ENCODE results near the gene AGT.

AGT gene

DNA sequence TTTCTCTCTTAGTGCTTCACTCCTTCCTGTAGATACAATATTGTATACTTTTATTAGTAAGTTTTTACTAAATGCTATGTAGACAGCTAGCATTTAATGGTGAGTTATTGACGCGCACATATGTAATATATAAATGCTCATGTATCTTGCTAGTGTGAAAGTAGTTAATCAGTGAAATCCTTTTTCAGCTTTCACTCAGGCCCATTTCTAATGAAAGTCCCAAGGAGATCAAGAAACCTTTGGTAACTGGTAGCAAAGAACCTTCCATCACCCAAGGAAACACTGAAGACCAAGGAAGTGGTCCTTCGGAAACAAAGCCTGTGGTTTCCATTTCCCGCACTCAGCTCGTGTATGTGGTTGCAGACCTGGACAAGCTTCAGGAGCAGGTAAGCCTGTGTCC, 27.2 kb downstream of the AGT start:
- no peak for TF ChIP-seq TAF1 (IDR thresholded peaks at IDR 0.05; ENCODE audit: borderline replicate concordance, insufficient read depth, low read length)
- no peak for TF ChIP-seq SIN3A (IDR thresholded peaks at IDR 0.05; ENCODE audit: borderline replicate concordance, insufficient read depth, low read length)
- no peak for TF ChIP-seq POLR2AphosphoS5 (IDR thresholded peaks at IDR 0.05; ENCODE audit: low read depth, low read length)
- no peak for TF ChIP-seq FOXP2 (optimal IDR thresholded peaks at IDR 0.05; ENCODE audit: borderline replicate concordance, extremely low read depth, extremely low read length, insufficient read depth)
- TF ChIP-seq, protein P1, sequence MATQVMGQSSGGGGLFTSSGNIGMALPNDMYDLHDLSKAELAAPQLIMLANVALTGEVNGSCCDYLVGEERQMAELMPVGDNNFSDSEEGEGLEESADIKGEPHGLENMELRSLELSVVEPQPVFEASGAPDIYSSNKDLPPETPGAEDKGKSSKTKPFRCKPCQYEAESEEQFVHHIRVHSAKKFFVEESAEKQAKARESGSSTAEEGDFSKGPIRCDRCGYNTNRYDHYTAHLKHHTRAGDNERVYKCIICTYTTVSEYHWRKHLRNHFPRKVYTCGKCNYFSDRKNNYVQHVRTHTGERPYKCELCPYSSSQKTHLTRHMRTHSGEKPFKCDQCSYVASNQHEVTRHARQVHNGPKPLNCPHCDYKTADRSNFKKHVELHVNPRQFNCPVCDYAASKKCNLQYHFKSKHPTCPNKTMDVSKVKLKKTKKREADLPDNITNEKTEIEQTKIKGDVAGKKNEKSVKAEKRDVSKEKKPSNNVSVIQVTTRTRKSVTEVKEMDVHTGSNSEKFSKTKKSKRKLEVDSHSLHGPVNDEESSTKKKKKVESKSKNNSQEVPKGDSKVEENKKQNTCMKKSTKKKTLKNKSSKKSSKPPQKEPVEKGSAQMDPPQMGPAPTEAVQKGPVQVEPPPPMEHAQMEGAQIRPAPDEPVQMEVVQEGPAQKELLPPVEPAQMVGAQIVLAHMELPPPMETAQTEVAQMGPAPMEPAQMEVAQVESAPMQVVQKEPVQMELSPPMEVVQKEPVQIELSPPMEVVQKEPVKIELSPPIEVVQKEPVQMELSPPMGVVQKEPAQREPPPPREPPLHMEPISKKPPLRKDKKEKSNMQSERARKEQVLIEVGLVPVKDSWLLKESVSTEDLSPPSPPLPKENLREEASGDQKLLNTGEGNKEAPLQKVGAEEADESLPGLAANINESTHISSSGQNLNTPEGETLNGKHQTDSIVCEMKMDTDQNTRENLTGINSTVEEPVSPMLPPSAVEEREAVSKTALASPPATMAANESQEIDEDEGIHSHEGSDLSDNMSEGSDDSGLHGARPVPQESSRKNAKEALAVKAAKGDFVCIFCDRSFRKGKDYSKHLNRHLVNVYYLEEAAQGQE (IDR thresholded peaks at IDR 0.05; ENCODE audit: insufficient read depth in 1 of 2, low read depth in 2 of 2, low read length in 2 of 2), result no peak

DNA sequence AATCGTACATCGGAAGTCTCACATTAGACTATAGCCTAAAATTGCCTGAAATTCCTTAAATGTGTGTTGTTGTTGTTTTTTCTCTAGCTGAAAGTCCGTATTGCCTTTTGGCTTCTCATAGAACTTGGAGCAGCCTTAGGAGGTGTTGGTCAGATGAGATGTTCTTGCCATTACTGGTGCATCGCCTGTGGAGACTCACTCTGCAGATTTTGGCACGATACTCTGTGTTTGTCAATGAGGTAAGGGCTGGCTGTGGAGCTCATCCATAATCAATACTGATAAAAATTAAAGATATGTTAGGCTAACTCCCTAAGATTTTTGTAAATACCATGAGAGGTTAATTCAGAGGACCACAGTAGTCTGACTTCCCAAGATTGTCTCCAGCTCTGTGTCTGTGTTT, 28.9 kb downstream of the AGT start:
- TF ChIP-seq SIN3A (IDR thresholded peaks at IDR 0.05; ENCODE audit: borderline replicate concordance, insufficient read depth, low read length), result no peak
- no peak for TF ChIP-seq TAF1 (IDR thresholded peaks at IDR 0.05; ENCODE audit: borderline replicate concordance, insufficient read depth, low read length)
- TF ChIP-seq, protein P1 (IDR thresholded peaks at IDR 0.05; ENCODE audit: insufficient read depth in 1 of 2, low read depth in 2 of 2, low read length in 2 of 2), result no peak
- no peak for TF ChIP-seq FOXP2 (optimal IDR thresholded peaks at IDR 0.05; ENCODE audit: borderline replicate concordance, extremely low read depth, extremely low read length, insufficient read depth)
- no peak for TF ChIP-seq POLR2AphosphoS5 (IDR thresholded peaks at IDR 0.05; ENCODE audit: low read depth, low read length)

DNA sequence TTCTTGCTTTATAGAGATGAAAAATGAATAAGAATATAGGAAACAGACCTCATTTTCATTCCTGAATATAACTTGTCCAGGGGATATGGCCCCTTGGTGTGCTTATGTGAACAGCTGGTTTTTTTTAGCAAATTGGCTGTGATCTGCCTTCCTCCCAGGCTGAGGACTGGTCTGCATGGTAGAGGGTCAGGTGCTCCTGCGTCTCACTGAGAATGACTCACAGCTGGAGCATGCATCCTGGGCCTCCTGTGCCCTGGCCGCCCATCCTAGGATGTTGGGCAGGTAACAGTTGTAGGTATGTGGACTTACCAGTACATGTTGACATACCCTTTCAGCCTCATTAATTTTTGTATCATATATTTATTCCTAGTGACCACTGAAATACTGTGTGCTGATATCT, 29.8 kb downstream of the AGT start:
- TF ChIP-seq POLR2AphosphoS5 (IDR thresholded peaks at IDR 0.05; ENCODE audit: low read depth, low read length) (no peak), SIN3A (IDR thresholded peaks at IDR 0.05; ENCODE audit: borderline replicate concordance, insufficient read depth, low read length) (no peak), FOXP2 (optimal IDR thresholded peaks at IDR 0.05; ENCODE audit: borderline replicate concordance, extremely low read depth, extremely low read length, insufficient read depth) (no peak), TAF1 (IDR thresholded peaks at IDR 0.05; ENCODE audit: borderline replicate concordance, insufficient read depth, low read length) (no peak)
- TF ChIP-seq, protein P1 (IDR thresholded peaks at IDR 0.05; ENCODE audit: insufficient read depth in 1 of 2, low read depth in 2 of 2, low read length in 2 of 2), result no peak

DNA sequence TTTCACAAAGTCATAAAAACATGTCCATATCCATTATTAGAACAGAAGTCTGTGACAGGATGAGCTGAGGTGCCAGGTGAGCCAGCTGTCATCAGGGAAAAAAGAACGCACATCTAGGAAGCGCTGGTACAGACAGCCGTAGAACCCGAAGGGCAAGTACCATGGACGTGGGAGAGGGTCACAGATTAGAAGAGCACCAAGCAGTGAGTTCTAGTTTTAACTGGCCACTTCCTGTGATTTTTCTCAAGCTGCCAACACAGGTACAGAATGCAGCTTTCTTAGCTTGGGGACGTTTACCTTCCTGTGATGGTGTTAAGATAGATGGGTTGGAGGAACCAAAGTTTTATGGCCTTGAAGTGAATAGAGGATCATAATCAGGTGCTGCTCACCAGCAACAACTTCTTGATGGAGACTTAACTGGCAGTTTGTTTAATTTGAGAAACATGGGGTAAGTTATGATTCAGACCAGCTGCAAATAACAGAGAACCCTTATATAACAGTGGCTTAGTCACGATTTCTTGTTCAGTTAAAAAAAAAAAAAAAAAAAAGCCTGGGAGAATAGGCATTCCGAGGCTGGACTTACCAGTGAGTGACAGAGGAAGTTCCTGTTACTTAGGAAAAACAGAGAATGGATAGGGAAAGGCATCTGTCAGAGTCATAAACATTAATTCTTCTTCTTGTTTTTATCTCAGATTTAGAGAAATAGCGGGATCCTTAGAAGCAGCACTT, 30.9 kb downstream of the AGT start:
- TF ChIP-seq, protein P1 (IDR thresholded peaks at IDR 0.05; ENCODE audit: insufficient read depth in 1 of 2, low read depth in 2 of 2, low read length in 2 of 2), result no peak
- no peak for TF ChIP-seq FOXP2 (optimal IDR thresholded peaks at IDR 0.05; ENCODE audit: borderline replicate concordance, extremely low read depth, extremely low read length, insufficient read depth)
- no peak for TF ChIP-seq POLR2AphosphoS5 (IDR thresholded peaks at IDR 0.05; ENCODE audit: low read depth, low read length)
- no peak for TF ChIP-seq TAF1 (IDR thresholded peaks at IDR 0.05; ENCODE audit: borderline replicate concordance, insufficient read depth, low read length)
- TF ChIP-seq SIN3A (IDR thresholded peaks at IDR 0.05; ENCODE audit: borderline replicate concordance, insufficient read depth, low read length), result no peak
